Pancreas (tissue), 10 donors: ENCODE measurements around the gene SEC11A. TPM values are rescaled to one million over a fixed set of nuclear protein-coding genes. Genes with fewer than 3 reads are reported as not detected.
"Not testable (repeated sequence)": the region's sequence is repeated elsewhere in the genome, so short reads cannot be mapped to it uniquely, and the experiment has no call there.

Source experiments
- ATAC-seq, 4 donors: fragments of 200-7000 bp; cut with Tn5 transposase; one replicate each; pipeline versions ENCODE4 v1.8.0 to v1.9.1; 2020; ENCODE audit warnings: mild to moderate bottlenecking in 4 of 4, moderate library complexity in 4 of 4
- DNase-seq, 6 donors: peaks; one replicate each; pipeline ENCODE4 v3.0.0-alpha.2; 2020
- FAIRE-seq: peaks from 2 replicates; lab custom pipeline; 2012; peaks lifted over from hg19 to GRCh38; lab: Jason Lieb, UNC
- H3K27ac ChIP-seq, 4 donors: fragments of 200-600 bp; sonication (generic); 1 replicate in 3 of 4; 2 replicates in 1 of 4; pipeline versions ENCODE4 v1.5.0 to v1.8.0; 2020
- H3K27me3 ChIP-seq, 4 donors: fragments of 200-600 bp; one replicate each; pipeline ENCODE4 v1.8.0; 2021
- H3K36me3 ChIP-seq, 3 donors: fragments of 200-600 bp; sonication (generic) in 1 of 3; one replicate each; pipeline versions ENCODE4 v1.5.0 to v1.8.0; 2020 to 2021
- H3K4me1 ChIP-seq, 3 donors: fragments of 200-600 bp; one replicate each; pipeline ENCODE4 v1.8.0; 2021
- H3K4me3 ChIP-seq, 4 donors: fragments of 200-600 bp; sonication (generic) in 2 of 4; one replicate each; pipeline versions ENCODE4 v1.5.0 to v1.8.0; 2020 to 2021
- H3K9me3 ChIP-seq, 4 donors: fragments of 200-600 bp; one replicate each; pipeline ENCODE4 v1.8.0; 2021
- CTCF ChIP-seq, 4 donors: fragments of 200-600 bp; sonication (generic) in 3 of 4; IDR thresholded peaks; one replicate each; pipeline versions ENCODE4 v1.5.0 to v1.8.0; 2021; ENCODE audit warnings: antibody characterized with exemption in 4 of 4
- WGBS, 2 donors: extraction: QIAGEN DNeasy Blood & Tissue Kit; methylation state at CpG; one replicate each; pipeline ENCODE4 v1.1.7; 2013; 5-methylcytosine and 5-hydroxymethylcytosine counted together
- intact Hi-C, 3 donors: fragments of 100-400 bp; cut with DNase I; formaldehyde crosslinking; loops; one replicate each; pipeline versions ENCODE4 v1.11.1 to v1.14.2; 2022
- polyA plus RNA-seq, 2 donors: library from polyadenylated mRNA; stranded (reverse); fragments of 200-250 nt; gene quantifications; one replicate each; pipeline ENCODE4 v1.2.3, GENCODE V29; 2013
- total RNA-seq, 6 donors: library from RNA; stranded (reverse); fragmentation: NEBNext Ultra II Directional in 4 of 6; extraction: Animal tissue kit (Norgen Biotek cat#: 25700) in 4 of 6; gene quantifications; one replicate each; pipeline versions ENCODE4 v1.2.1 to v1.2.4, GENCODE V29; 2021 to 2023
- donor health status: healthy with polysubstance abuse.
- donor health status: DM: no; HTN: no; CAD: no; lungs with moderate emphysema.
- donor health status: DM: no; HTN: no; CAD: no.
- donor health status: control.
- donor health status: control.
- donor health status: Bipolar disorder and iron deficiency.
- donor health status: DM: yes; HTN: yes; CAD: no.
- donor health status: DM: no; HTN: no; CAD: no.
- donor health status: DM: no; HTN: no; CAD: no.
- donor health status: DM: yes; HTN: yes; CAD: no.

SEC11A gene
- total and polyA plus RNA-seq, 8 donors: 43.7 to 98.7 (median 69.5) TPM

- Histone ChIP-seq H3K9me3 (no peaks in the 10 kb centered on the region), H3K4me3 (no peak overlapping the region), H3K36me3 (no peaks in the 10 kb centered on the region), H3K27me3 (no peaks in the 10 kb centered on the region), H3K27ac (peak overlapping the region in 1 of 4 donors; percentile 23), H3K4me1 (peaks cover 43 to 51% (median 45%) of the 10 kb centered on the region in 3 donors)
- no peak for TF ChIP-seq CTCF (IDR thresholded peaks at IDR 0.05)
- 93% methylated on average over 1 of the region's 1 CpG for WGBS, 2 donors
- no peak for DNase-seq
- no peak for ATAC-seq
- no peak for FAIRE-seq
- intact Hi-C loops: loop anchor here in 1 of 3 donors (5.0 kb wide), 1 partner anchor 41 kb away; no protein-coding TSS in a partner anchor
Observed at GRCh38 chr15:84755736-84756527, 40.0 kb upstream of the SEC11A start.

- WGBS, 2 donors: 55 to 83% methylated on average over 4 of the region's 4 CpGs
- ATAC-seq, DNase-seq, H3K4me3 ChIP-seq, H3K9me3 ChIP-seq, H3K36me3 ChIP-seq, H3K27me3 ChIP-seq, FAIRE-seq: not testable (repeated sequence)
- intact Hi-C loops: loop anchor here in 1 of 3 donors (5.0 kb wide), 1 partner anchor 42 kb away; no protein-coding TSS in a partner anchor
- Histone ChIP-seq H3K4me1 (peaks cover 42 to 52% (median 48%) of the 10 kb centered on the region in 3 donors), H3K27ac (peak overlapping the region in 2 of 4 donors; percentile 24 to 71)
Observed at GRCh38 chr15:84754889-84755288, 39.0 kb upstream of the SEC11A start.

GRCh38 chr15:84752700-84753099 lies 36.8 kb upstream of the SEC11A start:
- peaks cover 35 to 45% (median 39%) of the 10 kb centered on the region in 3 donors for H3K4me1 ChIP-seq
- FAIRE-seq (no peak), ATAC-seq (no peak), DNase-seq (peak in 1 of 6 donors; percentile 17)
- intact Hi-C loops: no loop called here
- no peaks in the 10 kb centered on the region for H3K9me3 ChIP-seq
- H3K27me3 ChIP-seq: no peaks in the 10 kb centered on the region
- no peak for TF ChIP-seq CTCF (IDR thresholded peaks at IDR 0.05)
- 16 to 21% methylated on average over 3 of the region's 3 CpGs for WGBS, 2 donors
- H3K36me3 ChIP-seq: no peaks in the 10 kb centered on the region
- H3K4me3 ChIP-seq: no peak overlapping the region
- H3K27ac ChIP-seq: peak overlapping the region in 3 of 4 donors; percentile 17 to 71 (median 57)

- no peaks in the 10 kb centered on the region for H3K36me3 ChIP-seq
- peak overlapping the region in 3 of 4 donors; percentile 17 to 71 (median 57) for H3K27ac ChIP-seq
- H3K9me3 ChIP-seq: no peaks in the 10 kb centered on the region
- no peak for FAIRE-seq
- no peak overlapping the region for H3K4me3 ChIP-seq
- WGBS, 2 donors: 91 to 95% methylated on average over 1 of the region's 1 CpG
- H3K4me1 ChIP-seq: peaks cover 35 to 45% (median 40%) of the 10 kb centered on the region in 3 donors
- TF ChIP-seq CTCF (IDR thresholded peaks at IDR 0.05): no peak
- DNase-seq: no peak
- intact Hi-C loops: no loop called here
- H3K27me3 ChIP-seq: no peaks in the 10 kb centered on the region
- ATAC-seq: no peak
Observed at GRCh38 chr15:84752195-84752594, 36.3 kb upstream of the SEC11A start.

GRCh38 chr15:84751721-84752120 lies 35.8 kb upstream of the SEC11A start:
- H3K9me3 ChIP-seq, ATAC-seq, H3K36me3 ChIP-seq, H3K4me3 ChIP-seq, FAIRE-seq, H3K27me3 ChIP-seq, DNase-seq, intact Hi-C loops: not testable (repeated sequence)
- peaks cover 35 to 45% (median 44%) of the 10 kb centered on the region in 3 donors for H3K4me1 ChIP-seq
- H3K27ac ChIP-seq: peak overlapping the region in 2 of 4 donors; percentile 71 to 100
- 77 to 83% methylated on average over 6 of the region's 6 CpGs for WGBS, 2 donors
